B cell (primary cell): Measurements from ENCODE around the gene WT1.

ENCODE experiments used
- CTCF ChIP-seq: fragments of 200-600 bp; IDR thresholded peaks from one replicate; pipeline ENCODE4 v1.8.0; 2022; ENCODE audit warnings: antibody characterized with exemption, mild to moderate bottlenecking
- EZH2 ChIP-seq: IDR thresholded peaks from 2 replicates; pipeline ENCODE4 v1.6.1; 2012; ENCODE audit warnings: borderline replicate concordance, low read depth, mild to moderate bottlenecking, moderate library complexity, low read length; ENCODE audit not compliant: insufficient read depth, poor library complexity, severe bottlenecking

- TF ChIP-seq CTCF = no peak
- TF ChIP-seq EZH2 = no peak
Measured at GRCh38 chr11:32402836-32403235, 32.5 kb downstream of the WT1 start.
